PC-3 (cell line): Measurements from ENCODE around the gene CD40.

ENCODE experiments used
- EZH2 ChIP-seq: fragments of 300-600 bp; sonication (generic); IDR thresholded peaks from one replicate; pipeline ENCODE4 v1.6.1; 2017; ENCODE audit warnings: antibody characterized with exemption, mild to moderate bottlenecking, low read length; ENCODE audit not compliant: unreplicated experiment
- TF ChIP-seq, protein P1 (sequence below): fragments of 300-600 bp; sonication (generic); conservative IDR thresholded peaks from 2 replicates; pipeline ENCODE4 v1.5.1; 2017; ENCODE audit warnings: antibody characterized with exemption, low read depth, mild to moderate bottlenecking, low read length

DNA sequence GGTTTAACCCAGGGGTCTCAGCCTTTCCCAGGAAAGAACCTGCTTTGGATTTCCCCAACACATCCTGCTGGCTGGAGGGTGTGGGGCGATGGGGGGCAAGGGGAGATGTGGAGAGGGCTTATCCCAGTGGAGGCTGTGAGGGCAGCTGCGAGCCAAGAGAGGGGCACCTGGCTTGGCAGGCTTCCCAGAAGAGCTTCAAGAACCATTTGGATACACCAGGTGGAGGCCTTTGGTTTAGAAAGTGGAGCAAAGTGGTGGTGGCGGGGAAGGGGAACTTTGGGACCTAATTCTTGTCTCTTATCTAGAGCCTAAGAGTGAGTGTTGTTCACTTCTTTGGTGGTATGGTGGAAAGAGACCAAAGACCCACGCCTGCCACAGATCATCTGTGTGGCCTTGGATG, 12.4 kb downstream of the CD40 start:
- TF ChIP-seq, protein P1, sequence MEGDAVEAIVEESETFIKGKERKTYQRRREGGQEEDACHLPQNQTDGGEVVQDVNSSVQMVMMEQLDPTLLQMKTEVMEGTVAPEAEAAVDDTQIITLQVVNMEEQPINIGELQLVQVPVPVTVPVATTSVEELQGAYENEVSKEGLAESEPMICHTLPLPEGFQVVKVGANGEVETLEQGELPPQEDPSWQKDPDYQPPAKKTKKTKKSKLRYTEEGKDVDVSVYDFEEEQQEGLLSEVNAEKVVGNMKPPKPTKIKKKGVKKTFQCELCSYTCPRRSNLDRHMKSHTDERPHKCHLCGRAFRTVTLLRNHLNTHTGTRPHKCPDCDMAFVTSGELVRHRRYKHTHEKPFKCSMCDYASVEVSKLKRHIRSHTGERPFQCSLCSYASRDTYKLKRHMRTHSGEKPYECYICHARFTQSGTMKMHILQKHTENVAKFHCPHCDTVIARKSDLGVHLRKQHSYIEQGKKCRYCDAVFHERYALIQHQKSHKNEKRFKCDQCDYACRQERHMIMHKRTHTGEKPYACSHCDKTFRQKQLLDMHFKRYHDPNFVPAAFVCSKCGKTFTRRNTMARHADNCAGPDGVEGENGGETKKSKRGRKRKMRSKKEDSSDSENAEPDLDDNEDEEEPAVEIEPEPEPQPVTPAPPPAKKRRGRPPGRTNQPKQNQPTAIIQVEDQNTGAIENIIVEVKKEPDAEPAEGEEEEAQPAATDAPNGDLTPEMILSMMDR: no peak
- no peak for TF ChIP-seq EZH2
